Karpas-422 (cell line): ENCODE data around the gene BLTP3B. TPM values are rescaled to one million over a fixed set of nuclear protein-coding genes. Genes with fewer than 3 reads are reported as not detected.
A peak's percentile ranks its signal among the peaks of the same experiment; 100 is the strongest.

Experiments
- DNase-seq: peaks from one replicate; pipeline ENCODE4 v3.0.0-alpha.2; 2015
- H2AFZ ChIP-seq: fragments of 200-600 bp; sonication (generic); 2 replicates; pipeline ENCODE4 v1.6.1; 2014; ENCODE audit warnings: antibody characterized with exemption, low read length, mixed read lengths
- H3K27ac ChIP-seq: fragments of 200-600 bp; sonication (generic); 2 replicates; pipeline ENCODE4 v1.5.1; 2014; ENCODE audit warnings: mild to moderate bottlenecking, low read length, moderate library complexity
- H3K27me3 ChIP-seq: fragments of 200-600 bp; sonication (generic); 2 replicates; pipeline ENCODE4 v1.6.1; 2014; ENCODE audit warnings: low read length, mixed read lengths
- H3K36me3 ChIP-seq: fragments of 200-600 bp; sonication (generic); 2 replicates; pipeline ENCODE4 v1.6.1; 2014; ENCODE audit warnings: low read length, mixed read lengths; ENCODE audit not compliant: insufficient read depth
- H3K4me1 ChIP-seq: fragments of 200-600 bp; sonication (generic); 2 replicates; pipeline ENCODE4 v1.6.1; 2014; ENCODE audit warnings: mild to moderate bottlenecking, low read length, mixed read lengths
- H3K4me2 ChIP-seq: fragments of 200-600 bp; sonication (generic); 2 replicates; pipeline ENCODE4 v1.6.1; 2014; ENCODE audit warnings: low read length, low read depth, mild to moderate bottlenecking; ENCODE audit not compliant: poor library complexity, severe bottlenecking
- H3K4me3 ChIP-seq: fragments of 200-600 bp; sonication (generic); 2 replicates; pipeline ENCODE4 v1.5.1; 2014; ENCODE audit warnings: mild to moderate bottlenecking, antibody characterized with exemption, low read length, mixed read lengths
- H3K79me2 ChIP-seq: fragments of 200-600 bp; sonication (generic); 2 replicates; pipeline ENCODE4 v1.6.1; 2014; ENCODE audit warnings: mild to moderate bottlenecking, low read length, mixed read lengths
- H3K9ac ChIP-seq: fragments of 200-600 bp; sonication (generic); 2 replicates; pipeline ENCODE4 v1.6.0; 2014; ENCODE audit warnings: low read length
- H3K9me2 ChIP-seq: fragments of 200-600 bp; sonication (generic), shearing (Covaris generic); replicated peaks from 2 replicates; pipeline ENCODE4 v1.6.0; 2014; ENCODE audit warnings: mild to moderate bottlenecking, low read length, moderate library complexity; ENCODE audit not compliant: insufficient read depth
- H3K9me3 ChIP-seq: fragments of 300-700, 200-600 bp; sonication (generic); 2 replicates; pipeline ENCODE4 v1.6.1; 2014; ENCODE audit warnings: low read length, mixed read lengths
- H4K20me1 ChIP-seq: fragments of 200-600 bp; sonication (generic); 2 replicates; pipeline ENCODE4 v1.6.1; 2014; ENCODE audit warnings: mild to moderate bottlenecking, antibody characterized with exemption, low read length, low read depth; ENCODE audit not compliant: insufficient read depth
- total RNA-seq: library from RNA; depleted of rRNA; stranded (reverse); fragments of >200 nt; shearing (Covaris generic); gene quantifications from 2 replicates; pipeline ENCODE4 v1.2.3, GENCODE V29; 2014; ENCODE audit warnings: low replicate concordance

BLTP3B gene
- total RNA-seq, 1 experiment from 2014 or later, result 17.3 TPM

GRCh38 chr12:100141666-100141997, 1.0 kb downstream of the BLTP3B start:
- Histone ChIP-seq H3K27me3 (no peaks in the 10 kb centered on the region), H3K36me3 (no peaks in the 10 kb centered on the region), H3K4me1 (peaks cover 38% of the 10 kb centered on the region), H4K20me1 (peaks cover 24% of the 10 kb centered on the region), H3K9me3 (no peaks in the 10 kb centered on the region), H3K4me2 (peak overlapping the region; percentile 84), H3K9ac (peak overlapping the region; percentile 87), H3K27ac (no peak overlapping the region), H2AFZ (peak overlapping the region; percentile 97; the same call in 1 of the 2 replicates), H3K79me2 (peaks cover 38% of the 10 kb centered on the region), H3K9me2 (no peaks in the 10 kb centered on the region), H3K4me3 (peak overlapping the region; percentile 87)
- no peak for DNase-seq

DNA sequence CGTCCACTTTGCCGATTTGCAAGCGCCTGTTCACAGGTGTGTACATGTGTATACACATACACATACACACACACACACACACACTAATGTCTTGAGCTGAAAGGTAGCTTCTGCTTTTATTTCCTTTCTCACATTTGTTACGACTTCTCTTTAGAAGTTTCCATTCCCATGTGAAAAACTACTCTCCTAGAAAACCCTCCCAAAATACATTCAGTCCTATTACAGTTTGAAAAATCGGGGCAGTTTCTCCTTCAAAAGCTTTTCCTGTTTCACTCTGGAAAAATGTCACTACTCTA, 3.9 kb downstream of the BLTP3B start:
- peak; percentile 52 for DNase-seq
- Histone ChIP-seq H3K4me1 (peaks cover 37% of the 10 kb centered on the region), H3K27me3 (no peaks in the 10 kb centered on the region), H3K4me3 (peak overlapping the region; percentile 40; the same call in 1 of the 2 replicates), H3K4me2 (peak overlapping the region; percentile 55), H3K79me2 (peaks cover 48% of the 10 kb centered on the region), H3K9me2 (no peaks in the 10 kb centered on the region), H3K36me3 (no peaks in the 10 kb centered on the region), H4K20me1 (peaks cover 24% of the 10 kb centered on the region), H3K27ac (no peak overlapping the region), H3K9ac (peak overlapping the region; percentile 11; the same call in 1 of the 2 replicates), H3K9me3 (no peaks in the 10 kb centered on the region), H2AFZ (no peak overlapping the region)

GRCh38 chr12:100138048-100138802, 4.4 kb downstream of the BLTP3B start:
- Histone ChIP-seq H3K4me2 (peak overlapping the region; percentile 55), H3K27ac (no peak overlapping the region), H3K9me3 (no peaks in the 10 kb centered on the region), H4K20me1 (peaks cover 24% of the 10 kb centered on the region), H3K4me3 (peak overlapping the region; percentile 40; the same call in 1 of the 2 replicates), H3K79me2 (peaks cover 48% of the 10 kb centered on the region), H3K36me3 (no peaks in the 10 kb centered on the region), H3K27me3 (no peaks in the 10 kb centered on the region), H2AFZ (no peak overlapping the region), H3K9ac (peak overlapping the region; percentile 11; the same call in 1 of the 2 replicates), H3K4me1 (peaks cover 32% of the 10 kb centered on the region), H3K9me2 (no peaks in the 10 kb centered on the region)
- peak; percentile 66 for DNase-seq

DNA sequence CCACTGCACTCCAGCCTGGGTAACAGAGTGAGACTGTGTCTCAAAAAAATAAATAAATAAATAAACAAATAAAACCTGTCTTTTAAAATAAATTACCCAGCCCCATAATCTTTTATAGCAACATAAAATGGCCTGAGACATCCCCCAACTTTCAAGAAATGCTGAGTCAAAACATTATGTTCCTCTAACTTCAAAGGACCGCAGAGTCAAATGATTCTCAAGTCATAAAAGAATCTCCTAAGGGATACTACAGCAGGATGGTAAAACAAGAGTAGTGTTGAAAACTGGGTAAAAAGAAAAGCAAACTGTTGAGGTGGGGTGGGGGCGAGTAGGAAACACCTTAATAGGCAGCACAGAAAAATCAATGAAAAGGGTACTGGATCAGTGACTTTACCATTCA, 9.5 kb downstream of the BLTP3B start:
- Histone ChIP-seq H3K27me3 (no peaks in the 10 kb centered on the region), H4K20me1 (peaks cover 11% of the 10 kb centered on the region), H3K4me2 (no peak overlapping the region), H3K79me2 (peaks cover 42% of the 10 kb centered on the region), H3K9me3 (no peaks in the 10 kb centered on the region), H3K9ac (no peak overlapping the region), H3K4me3 (no peak overlapping the region), H3K4me1 (peaks cover 17% of the 10 kb centered on the region), H2AFZ (no peak overlapping the region), H3K9me2 (no peaks in the 10 kb centered on the region), H3K36me3 (no peaks in the 10 kb centered on the region), H3K27ac (no peak overlapping the region)
- DNase-seq, result no peak

DNA sequence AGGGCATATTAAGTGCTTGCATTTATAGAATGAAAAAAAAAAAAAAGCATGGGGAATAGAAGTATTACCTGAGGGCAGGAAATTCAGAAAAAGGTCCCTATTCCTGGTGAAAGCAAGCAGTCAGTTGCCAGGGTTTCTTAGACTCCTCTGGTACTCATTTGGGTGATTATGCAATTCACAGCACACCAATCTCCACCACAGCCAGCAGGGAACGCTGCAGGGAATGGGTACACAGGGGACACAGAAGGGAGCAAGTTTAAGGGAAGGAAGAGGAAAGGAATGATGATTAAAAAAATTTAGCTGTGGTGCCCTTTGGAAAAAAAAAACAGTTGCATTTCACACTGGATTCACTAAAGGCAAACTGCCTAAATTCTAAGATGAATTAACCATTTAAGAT, 14.2 kb downstream of the BLTP3B start:
- H3K27ac ChIP-seq, result no peak overlapping the region
- H2AFZ ChIP-seq, result no peak overlapping the region
- no peaks in the 10 kb centered on the region for H3K36me3 ChIP-seq
- no peaks in the 10 kb centered on the region for H3K9me2 ChIP-seq
- H3K9ac ChIP-seq, result no peak overlapping the region
- H3K4me1 ChIP-seq, result peaks cover 11% of the 10 kb centered on the region
- no peak overlapping the region for H3K4me3 ChIP-seq
- peaks cover 4% of the 10 kb centered on the region; the same call in 1 of the 2 replicates for H4K20me1 ChIP-seq
- no peaks in the 10 kb centered on the region for H3K9me3 ChIP-seq
- H3K4me2 ChIP-seq, result no peak overlapping the region
- peaks cover 45% of the 10 kb centered on the region for H3K79me2 ChIP-seq
- no peak for DNase-seq
- H3K27me3 ChIP-seq, result no peaks in the 10 kb centered on the region

GRCh38 chr12:100127766-100128511, 14.7 kb downstream of the BLTP3B start:
- Histone ChIP-seq H3K9me3 (no peaks in the 10 kb centered on the region), H2AFZ (no peak overlapping the region), H3K9me2 (no peaks in the 10 kb centered on the region), H3K36me3 (no peaks in the 10 kb centered on the region), H3K4me3 (no peak overlapping the region), H4K20me1 (peaks cover 4% of the 10 kb centered on the region; the same call in 1 of the 2 replicates), H3K4me1 (peaks cover 11% of the 10 kb centered on the region), H3K79me2 (peaks cover 51% of the 10 kb centered on the region), H3K27me3 (no peaks in the 10 kb centered on the region), H3K4me2 (no peak overlapping the region), H3K9ac (no peak overlapping the region), H3K27ac (no peak overlapping the region)
- no peak for DNase-seq

- H3K9ac ChIP-seq, result no peak overlapping the region
- no peak overlapping the region for H3K27ac ChIP-seq
- no peak overlapping the region for H3K4me2 ChIP-seq
- no peaks in the 10 kb centered on the region for H3K27me3 ChIP-seq
- H3K4me3 ChIP-seq, result no peak overlapping the region
- H3K9me3 ChIP-seq, result peaks cover 6% of the 10 kb centered on the region; the same call in 1 of the 2 replicates
- H3K4me1 ChIP-seq, result peaks cover 6% of the 10 kb centered on the region
- no peaks in the 10 kb centered on the region for H3K36me3 ChIP-seq
- no peak for DNase-seq
- peaks cover 4% of the 10 kb centered on the region; the same call in 1 of the 2 replicates for H4K20me1 ChIP-seq
- peaks cover 53% of the 10 kb centered on the region for H3K79me2 ChIP-seq
- no peaks in the 10 kb centered on the region for H3K9me2 ChIP-seq
- no peak overlapping the region for H2AFZ ChIP-seq
These were observed 19.2 kb downstream of the BLTP3B start for GRCh38 chr12:100123316-100124095.

GRCh38 chr12:100120355-100120754, 22.3 kb downstream of the BLTP3B start:
- no peak overlapping the region for H3K4me3 ChIP-seq
- no peaks in the 10 kb centered on the region for H3K36me3 ChIP-seq
- H2AFZ ChIP-seq, result no peak overlapping the region
- H3K9me3 ChIP-seq, result peaks cover 6% of the 10 kb centered on the region; the same call in 1 of the 2 replicates
- no peak overlapping the region for H3K27ac ChIP-seq
- H3K4me2 ChIP-seq, result no peak overlapping the region
- H3K79me2 ChIP-seq, result peaks cover 47% of the 10 kb centered on the region
- no peaks in the 10 kb centered on the region for H3K4me1 ChIP-seq
- peaks cover 1% of the 10 kb centered on the region; the same call in 1 of the 2 replicates for H4K20me1 ChIP-seq
- no peak for DNase-seq
- H3K9ac ChIP-seq, result no peak overlapping the region
- no peaks in the 10 kb centered on the region for H3K9me2 ChIP-seq
- no peaks in the 10 kb centered on the region for H3K27me3 ChIP-seq
